Activated CD4-positive, alpha-beta T cell treated with anti-CD3 and anti-CD28 coated beads for 4 hours (primary cell): ENCODE results near the gene KRTCAP2.
"Not testable (repeated sequence)": the region's sequence is repeated elsewhere in the genome, so short reads cannot be mapped to it uniquely, and the experiment has no call there.

Experiments
- DNase-seq, 2 donors: peaks; one replicate each; pipeline ENCODE4 v3.0.0-alpha.2; 2020

KRTCAP2 gene

DNA sequence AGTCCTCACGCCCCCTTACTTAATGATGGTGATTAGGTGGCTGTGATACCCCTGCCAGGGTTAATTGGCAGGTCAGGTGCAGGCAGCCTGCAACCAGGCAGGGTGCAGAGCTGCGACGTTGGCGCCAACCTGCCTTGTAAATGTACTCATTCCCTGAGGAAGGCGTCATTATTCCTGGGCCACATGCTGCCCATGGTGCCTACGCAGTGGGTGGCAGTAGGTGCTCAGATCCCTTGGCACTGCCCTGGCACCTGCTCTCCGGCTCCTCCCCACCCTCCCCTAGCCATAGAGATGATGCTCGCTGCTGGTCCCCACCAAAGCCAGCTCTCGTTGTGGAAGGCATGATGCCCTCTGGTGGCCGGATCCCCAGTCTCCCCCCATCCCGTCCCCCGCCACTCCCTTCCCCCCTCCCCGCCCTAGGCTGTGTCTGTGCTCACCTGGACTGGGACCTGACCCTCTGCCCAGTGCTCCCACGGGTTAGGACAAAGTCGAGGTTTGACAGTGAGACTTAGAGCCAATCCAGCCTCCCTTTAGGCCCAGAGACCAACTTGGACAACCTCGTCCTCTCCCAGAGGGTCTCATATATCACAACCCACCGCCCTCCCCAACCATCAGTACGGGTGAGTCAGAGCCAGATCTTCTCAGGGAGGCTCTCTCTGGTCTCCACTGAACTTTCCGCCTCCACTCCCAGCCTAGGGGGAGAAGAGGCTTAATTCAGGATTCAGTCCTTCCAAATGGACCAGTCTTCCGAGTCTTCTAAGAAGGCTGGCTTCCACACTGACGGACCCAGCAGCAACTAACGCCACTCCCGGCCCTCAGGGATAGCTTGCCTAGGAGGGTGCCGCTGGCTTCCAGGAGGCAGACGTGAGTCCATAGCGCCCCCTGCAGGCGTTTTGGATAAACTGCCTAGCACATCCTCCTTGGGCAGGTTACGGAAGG, 5.7 kb downstream of the KRTCAP2 start:
- peak; percentile 83 for DNase-seq

DNA sequence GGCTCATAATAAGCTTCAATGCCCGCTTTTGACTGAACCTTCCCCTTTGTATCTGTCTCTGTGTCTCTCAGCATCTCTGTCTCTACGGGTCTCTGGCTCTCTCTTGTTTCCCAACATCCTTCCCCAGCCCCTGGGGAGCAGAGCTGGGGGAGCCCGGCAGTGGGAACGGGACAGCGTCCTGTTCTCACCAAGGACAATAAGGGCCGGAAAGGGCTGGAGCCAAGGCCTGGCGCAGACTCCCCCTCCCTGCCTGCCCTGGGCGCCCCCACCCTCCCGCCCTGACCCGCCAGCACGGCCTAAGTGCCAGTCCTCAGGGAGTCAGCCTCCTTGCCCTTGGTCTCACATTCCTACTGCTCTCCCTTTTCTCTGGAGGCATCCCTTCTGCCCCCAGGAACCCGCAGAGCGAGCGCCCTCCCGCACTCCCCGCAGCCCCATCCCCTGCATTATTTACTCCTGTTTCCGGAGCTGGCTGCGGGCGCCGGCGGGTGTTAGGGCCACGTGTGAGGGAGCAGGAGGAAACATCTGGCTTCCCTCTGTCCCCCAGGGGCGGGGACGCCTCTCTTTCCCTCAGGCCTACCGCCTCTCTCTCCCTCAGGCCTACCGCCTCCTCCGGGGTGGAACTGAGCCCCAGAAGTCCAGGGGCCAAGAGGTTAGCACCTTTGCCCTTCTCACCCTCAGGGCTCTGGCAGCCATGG, 6.5 kb downstream of the KRTCAP2 start:
- no peak for DNase-seq

DNA sequence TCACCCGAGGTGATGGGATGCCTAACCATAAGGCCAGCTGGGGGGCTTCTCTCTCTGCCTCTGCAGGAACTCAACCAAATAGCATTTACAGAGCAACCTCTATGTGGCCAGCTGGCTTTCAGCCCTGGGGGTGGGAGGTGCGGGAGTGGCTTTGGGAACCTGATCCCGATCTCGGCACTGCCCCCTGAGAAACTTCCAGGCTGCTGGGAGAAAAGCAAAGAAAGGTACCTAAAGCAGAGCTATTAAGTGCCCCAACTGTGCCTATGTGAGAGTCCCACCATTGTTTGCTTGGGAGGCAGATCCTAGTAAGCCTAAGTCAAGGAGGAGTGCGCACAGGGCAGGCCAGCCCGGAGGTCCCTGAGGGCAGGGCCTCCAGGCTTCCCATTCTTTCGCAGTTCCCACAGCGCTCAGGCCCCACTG, 7.0 kb downstream of the KRTCAP2 start:
- DNase-seq: no peak

DNA sequence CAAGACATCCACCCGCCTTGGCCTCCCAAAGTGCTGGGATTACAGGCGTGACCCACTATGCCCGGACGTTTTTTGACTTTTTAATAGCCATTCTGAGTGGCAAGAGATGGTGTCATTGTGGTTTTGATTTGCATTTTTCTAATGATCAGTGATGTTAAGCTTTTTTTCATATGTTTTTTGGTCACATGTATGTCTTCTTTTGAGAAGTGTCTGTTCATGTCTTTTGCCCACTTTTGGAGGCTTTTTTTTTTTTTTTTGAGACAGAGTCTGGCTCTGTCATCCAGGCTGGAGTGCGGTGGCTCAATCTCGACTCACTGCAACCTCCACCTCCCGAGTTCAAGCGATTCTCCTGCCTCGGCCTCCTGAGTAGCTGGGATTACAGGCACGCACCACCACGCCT, 8.5 kb downstream of the KRTCAP2 start:
- DNase-seq: not testable (repeated sequence)

DNA sequence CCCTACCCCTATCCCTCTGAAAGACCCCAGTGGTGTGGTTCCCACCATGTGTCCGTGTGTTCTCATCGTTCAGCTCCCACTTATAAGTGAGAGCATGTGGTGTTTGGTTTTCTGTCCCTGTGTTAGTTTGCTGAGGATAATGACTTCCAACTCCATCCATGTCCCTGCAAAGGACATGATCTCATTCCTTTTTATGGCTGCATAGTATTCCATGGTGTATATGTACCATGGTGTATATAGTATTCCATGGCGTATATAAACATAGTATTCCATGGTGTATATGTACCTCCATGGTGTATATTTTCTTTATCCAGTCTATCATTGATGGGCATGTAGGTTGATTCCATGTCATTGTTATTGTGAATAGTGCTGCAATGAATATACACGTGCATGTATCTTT, 9.3 kb downstream of the KRTCAP2 start:
- DNase-seq: not testable (repeated sequence)

DNA sequence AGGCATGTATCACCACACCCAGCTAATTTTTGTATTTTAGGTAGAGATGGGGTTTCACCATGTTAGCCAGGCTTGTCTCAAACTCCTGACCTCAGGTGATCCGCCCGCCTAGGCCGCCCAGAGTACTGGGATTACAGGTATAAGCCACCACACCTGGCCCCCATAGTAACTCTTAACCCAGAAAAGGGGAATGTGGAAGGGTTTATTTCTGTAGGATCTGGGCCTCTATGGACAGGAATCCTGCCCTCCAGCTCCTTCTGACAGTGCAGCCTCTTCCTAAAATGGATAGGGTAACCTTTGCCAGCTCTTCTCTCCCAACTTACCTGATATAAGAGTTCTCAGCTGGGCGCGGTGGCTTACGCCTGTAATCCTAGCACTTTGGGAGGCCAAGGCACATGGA, 10.5 kb downstream of the KRTCAP2 start:
- not testable (repeated sequence) for DNase-seq

DNA sequence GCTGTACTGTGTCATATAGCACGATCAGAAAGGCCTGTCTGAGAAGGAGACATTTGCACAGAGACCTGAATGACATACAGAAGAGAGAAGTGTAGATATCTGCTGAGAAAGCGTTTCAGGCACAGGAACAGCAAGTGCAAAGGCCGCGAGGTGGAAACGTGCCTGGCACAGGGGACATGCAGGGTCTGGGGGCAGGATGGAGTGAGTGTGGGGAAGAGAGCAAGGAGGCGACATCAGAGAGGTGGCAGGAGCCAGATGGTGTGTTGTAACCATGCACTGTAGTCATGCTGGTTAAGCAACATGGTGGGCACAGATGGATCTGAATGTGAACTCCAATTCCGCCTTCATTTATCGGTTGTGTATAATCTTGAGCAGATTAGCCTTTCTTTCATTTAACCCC, 13.0 kb downstream of the KRTCAP2 start:
- no peak for DNase-seq

DNA sequence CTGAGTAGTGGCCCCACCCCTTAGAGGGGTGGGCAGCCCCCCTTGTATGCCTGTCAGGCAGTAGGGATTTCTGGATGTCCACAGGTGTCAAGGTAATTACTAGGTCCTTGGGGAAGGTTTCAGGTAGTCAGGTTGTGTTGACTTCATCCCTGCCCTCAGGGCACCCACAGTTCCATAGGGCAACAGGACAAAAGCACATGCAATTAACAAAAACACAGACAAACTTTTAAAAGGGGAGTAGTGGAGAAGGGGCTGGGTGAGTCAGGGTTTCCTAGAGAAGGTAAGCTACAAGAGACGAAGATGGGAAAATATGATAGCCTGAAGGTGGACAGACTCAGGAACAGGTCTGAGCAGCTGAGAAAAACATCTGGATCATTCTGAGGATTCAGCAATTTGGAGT, 14.1 kb downstream of the KRTCAP2 start:
- DNase-seq: no peak

DNA sequence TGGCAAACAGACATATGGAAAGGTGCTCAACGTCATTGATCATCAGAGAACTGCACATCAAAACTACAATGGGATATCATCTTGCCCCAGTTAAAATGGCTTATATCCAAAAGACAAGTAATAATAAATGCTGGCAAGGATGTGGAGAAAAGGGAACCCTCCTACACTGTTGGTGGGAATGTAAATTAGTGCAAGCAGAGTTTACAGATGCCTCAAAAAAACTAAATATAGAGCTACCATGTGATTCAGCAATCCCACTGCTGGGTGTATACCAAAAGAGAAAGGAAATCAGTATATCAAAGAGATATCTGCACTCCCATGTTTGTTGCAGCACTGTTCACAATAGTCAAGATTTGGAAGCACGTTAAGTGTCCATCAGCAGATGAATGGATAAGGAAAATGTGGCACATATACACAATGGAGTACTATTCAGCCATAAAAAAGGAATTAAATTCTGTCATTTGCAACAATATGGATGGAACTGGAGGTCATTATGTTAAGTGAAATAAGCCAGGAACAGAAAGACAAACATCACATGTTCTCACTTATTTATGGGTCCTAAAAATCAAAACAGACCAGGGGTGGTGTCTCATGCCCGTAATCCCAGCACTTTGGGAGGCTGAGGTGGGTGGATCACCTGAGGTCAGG, 17.0 kb downstream of the KRTCAP2 start:
- DNase-seq: not testable (repeated sequence)

DNA sequence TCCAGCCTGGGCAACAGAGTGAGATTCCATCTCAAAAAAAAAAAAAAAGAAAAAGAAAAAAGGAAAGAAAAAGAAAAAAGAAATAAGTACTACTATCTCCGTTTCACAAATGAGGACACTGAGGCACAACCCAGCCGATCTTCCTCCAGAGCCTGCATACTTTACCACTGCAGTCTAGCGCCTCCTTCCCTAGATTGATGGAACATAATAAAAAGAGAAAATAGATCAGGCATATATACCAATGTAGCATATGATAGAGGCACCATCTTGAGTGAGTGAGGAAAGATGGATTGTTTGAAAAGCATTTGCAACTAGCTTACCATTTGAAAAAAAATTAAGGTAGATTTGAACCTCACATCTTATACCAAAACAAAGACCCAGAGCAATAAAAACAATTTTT, 27.6 kb downstream of the KRTCAP2 start:
- DNase-seq: no peak

DNA sequence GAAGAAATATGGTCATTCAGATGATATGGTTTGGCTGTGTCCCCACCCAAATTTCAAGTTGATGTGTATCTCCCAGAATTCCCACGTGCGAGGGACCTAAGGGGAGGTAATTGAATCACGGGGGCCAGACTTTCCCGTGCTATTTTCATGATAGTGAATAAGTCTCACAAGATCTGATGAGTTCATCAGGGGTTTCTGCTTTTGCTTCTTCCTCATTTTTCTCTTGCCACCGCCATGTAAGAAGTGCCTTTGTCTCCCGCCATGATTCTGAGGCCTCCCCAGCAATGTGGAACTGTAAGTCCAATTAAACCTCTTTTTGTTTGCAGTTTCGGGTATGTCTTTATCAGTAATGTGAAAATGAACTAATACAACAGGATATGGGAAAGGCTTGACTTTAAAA, 31.4 kb downstream of the KRTCAP2 start:
- no peak for DNase-seq

DNA sequence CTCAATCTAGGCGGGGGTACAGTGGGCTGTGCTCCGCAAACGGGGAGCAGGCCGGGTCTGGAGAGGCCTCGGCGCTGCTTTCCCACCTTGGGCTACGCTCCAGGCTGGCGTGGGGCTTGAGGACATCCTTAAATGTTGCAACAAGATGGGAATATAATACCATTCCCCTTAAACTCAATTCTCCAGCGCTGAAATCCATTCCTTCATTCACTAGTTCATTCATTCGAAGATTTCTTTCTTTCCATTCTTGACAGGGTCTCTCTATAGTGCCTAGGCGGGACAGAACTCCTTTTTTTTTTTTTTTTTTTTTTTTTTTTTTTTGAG, 32.5 kb downstream of the KRTCAP2 start:
- DNase-seq: no peak

DNA sequence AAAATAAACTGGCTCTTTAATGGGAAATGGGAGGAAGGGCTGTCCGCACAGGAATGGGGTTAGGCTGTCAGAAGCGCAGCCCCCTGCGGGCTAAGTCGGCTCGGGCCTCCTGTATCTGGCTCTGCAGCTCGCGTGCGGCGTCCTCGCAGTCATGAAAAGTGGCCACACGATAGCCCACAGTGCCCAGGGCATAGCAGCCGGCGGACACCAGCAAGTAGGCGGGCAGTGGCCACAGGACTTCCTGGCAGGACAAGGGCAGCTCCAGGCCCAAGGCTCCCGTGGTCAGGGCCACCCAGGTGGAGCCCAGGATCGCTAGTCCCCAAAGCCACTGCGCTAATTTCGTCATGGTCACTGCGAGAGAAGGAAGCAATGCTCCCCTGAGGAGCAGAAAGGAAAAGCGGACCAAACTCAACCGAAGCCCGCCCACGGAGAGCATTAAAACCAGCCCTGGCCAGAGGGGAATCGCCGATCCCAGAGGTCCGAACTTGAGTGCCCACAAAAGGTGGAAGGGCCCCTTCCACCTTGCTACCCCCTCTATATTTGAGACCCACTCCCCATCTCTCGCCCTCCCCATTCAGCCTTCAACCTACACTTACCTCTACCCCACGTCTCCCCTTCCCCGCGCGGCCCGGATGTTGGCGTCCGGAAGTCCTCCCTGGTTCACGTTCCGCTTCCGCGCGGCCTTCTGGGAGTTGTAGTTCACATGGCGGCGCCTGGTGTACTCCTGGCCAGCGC, 33.0 kb downstream of the KRTCAP2 start, which contains the start of gene DPM3:
DPM3 (minus strand) TSS at position 637 of the 735 bp plus-strand sequence; CDS start at position 346, 291 bp downstream.
- DNase-seq: peak; percentile 86 to 91

DNA sequence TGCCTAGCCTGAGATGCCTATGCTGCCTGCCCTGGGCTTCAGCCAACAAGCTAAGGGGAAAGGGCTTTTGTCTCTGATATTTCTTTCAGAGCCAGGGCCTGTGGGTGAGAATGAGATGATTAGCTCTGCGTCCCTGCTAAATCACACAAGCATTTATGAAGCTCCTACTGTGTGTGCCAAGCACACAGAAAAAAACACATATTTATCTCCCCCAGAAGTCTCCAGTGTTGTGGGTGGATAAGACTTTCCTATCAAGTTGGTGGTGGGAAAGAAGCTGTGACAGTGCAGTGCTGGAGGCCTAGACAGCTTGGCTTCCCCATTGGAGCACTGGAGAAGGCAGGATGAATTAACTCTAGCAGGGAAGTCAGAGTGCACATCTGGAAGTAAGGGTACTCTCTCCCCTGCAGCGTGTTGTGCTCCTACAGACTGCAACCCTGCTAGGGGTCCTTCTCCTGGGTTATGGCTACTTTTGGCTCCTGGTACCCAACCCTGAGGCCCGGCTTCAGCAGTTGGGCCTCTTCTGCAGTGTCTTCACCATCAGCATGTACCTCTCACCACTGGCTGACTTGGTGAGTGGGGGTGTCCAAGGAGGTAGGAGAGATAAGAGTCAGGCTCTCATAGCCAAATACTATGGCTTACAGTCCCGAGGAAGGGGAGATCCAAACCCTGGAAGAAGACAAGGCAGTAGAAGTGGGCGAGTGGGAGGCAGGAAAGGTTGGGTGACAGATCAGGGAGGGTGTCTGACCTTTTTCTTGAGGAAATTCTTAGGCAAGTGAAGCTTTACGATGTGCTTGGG, 35.8 kb downstream of the KRTCAP2 start:
- DNase-seq: no peak

DNA sequence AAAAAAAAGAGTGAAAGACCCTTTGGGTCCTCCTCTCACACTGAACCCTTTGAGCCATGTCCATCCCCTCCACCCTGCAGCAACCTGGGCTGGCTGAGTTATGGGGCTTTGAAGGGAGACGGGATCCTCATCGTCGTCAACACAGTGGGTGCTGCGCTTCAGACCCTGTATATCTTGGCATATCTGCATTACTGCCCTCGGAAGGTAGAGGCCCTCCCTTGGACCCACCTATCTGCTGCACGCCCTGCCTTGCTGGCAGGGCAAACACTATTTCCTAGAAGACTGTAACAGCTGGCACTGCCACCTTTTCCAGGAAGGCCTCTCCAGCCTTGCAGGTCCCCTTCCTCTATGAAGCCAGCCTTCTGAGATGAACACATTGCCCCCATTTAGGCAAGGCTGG, 36.4 kb downstream of the KRTCAP2 start:
- peak in 1 of 2 donors; percentile 9 for DNase-seq

DNA sequence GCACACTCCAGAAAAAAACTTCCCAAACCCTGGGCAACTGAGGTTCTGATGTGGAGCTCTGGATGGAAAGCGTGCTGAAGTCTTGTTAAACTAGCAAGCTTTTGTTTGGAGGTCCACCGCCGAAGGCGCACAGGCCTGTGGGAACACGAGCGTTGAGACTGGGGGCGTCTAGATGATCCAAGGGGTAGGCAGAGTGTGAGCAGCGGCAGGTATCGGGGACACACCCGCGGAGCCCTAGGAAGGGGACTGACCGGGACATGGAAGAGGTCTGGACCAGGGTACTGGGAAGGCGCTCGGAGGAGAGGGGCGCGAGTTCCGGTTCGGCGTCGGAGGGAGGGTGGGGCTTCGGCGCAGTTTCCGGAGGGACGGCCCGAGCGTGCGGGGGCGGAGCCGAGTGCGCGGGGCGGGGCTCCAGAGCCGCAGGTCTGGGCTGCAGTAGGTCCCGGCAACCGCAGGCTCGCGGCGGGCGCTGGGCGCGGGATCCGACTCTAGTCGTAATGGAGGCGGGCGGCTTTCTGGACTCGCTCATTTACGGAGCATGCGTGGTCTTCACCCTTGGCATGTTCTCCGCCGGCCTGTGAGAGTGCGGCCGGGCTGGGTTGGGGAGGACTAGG, 37.6 kb downstream of the KRTCAP2 start, which contains the start of gene SLC50A1:
SLC50A1 (plus strand) TSS at position 438 of the 614 bp plus-strand sequence; CDS start at position 498, 60 bp downstream.
- DNase-seq: peak; percentile 86 to 89

DNA sequence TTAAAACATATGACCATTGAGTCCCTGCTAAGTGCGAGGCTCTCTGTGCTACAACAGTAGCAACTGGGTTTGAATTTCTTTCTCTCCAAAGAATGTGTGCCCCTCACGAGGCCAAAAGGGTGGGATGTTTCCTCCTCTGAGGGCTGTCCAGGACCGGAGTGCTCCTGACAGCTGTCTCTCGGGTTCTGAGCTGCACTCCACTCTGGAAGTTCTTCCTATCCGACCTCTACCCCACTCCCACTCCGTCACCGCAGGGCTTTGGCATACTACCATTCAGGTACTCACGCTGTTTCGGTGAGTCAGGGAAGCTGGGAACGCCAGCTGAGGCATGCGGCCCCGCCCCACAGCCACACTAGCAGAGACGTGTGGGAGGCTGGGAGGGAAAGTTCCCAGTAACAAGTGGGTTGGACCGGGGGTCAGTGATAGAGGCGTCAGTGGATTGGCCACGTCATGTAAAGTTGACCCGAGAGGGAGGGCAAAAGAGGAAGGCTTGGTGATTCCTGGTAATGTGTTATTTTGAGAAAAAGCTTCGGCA, 38.2 kb downstream of the KRTCAP2 start:
- peak; percentile 80 to 81 for DNase-seq

DNA sequence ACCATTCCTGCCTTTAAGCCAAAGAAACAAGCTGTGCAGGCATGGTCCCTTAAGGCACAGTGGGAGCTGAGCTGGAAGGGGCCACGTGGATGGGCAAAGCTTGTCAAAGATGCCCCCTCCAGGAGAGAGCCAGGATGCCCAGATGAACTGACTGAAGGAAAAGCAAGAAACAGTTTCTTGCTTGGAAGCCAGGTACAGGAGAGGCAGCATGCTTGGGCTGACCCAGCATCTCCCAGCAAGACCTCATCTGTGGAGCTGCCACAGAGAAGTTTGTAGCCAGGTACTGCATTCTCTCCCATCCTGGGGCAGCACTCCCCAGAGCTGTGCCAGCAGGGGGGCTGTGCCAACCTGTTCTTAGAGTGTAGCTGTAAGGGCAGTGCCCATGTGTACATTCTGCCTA, 38.8 kb downstream of the KRTCAP2 start:
- no peak for DNase-seq

DNA sequence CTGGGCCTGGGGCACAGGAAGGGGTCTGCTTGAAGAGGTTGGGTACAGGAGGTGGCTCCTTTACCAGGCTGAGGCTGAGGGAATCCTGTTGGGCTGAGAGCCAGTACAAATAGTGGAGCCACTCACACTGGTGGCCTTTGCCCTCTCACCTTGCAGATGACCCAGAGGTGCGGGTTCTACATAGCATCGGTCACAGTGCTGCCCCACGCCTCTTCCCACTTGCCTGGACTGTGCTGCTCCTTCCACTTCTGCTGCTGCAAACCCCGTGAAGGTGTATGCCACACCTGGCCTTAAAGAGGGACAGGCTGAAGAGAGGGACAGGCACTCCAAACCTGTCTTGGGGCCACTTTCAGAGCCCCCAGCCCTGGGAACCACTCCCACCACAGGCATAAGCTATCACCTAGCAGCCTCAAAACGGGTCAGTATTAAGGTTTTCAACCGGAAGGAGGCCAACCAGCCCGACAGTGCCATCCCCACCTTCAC, 39.3 kb downstream of the KRTCAP2 start:
- DNase-seq: no peak

DNA sequence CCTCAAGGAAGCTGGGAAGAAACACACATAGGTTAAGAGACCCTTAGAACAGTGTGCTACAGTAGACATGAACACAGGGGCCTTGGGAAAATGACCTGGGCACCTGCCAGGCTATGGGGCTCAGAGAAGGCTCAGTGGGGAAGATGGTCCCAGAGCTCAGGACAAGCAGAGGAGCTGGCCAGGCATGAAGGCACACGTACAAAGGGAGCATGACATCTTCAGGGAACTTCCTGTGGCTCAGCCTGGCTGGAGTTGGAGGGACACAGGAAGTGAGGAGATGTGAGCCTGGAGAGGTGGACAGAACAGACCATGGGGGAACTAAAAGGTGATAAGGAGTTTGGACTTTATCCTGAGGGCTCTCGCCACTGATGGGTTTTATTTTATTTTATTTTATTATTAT, 41.2 kb downstream of the KRTCAP2 start:
- no peak for DNase-seq

DNA sequence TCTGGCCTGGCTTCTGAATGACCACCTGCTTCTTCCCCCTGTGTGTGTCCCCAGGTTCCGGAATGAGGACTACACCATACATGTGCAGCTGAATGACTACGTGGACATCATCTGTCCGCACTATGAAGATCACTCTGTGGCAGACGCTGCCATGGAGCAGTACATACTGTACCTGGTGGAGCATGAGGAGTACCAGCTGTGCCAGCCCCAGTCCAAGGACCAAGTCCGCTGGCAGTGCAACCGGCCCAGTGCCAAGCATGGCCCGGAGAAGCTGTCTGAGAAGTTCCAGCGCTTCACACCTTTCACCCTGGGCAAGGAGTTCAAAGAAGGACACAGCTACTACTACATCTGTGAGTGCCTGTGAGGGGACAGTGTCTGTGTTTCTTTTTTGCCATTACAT, 41.8 kb downstream of the KRTCAP2 start:
- DNase-seq: no peak
